ENCODE results near the gene TSHZ3. TPM values are rescaled to one million over a fixed set of nuclear protein-coding genes. Genes with fewer than 3 reads are reported as not detected.

TSHZ3 gene
- total RNA-seq, 1 experiment from 2014 or later, result 0.05 TPM

- no peaks in the 10 kb centered on the region for H4K20me1 ChIP-seq (ENCODE audit: insufficient read depth)
- intact Hi-C loops (cut with micrococcal nuclease), result no loop called here
- no peak overlapping the region for H3K4me2 ChIP-seq (ENCODE audit: low read length)
- BruUV-seq (replicated peaks), result no TSS peak
- TF ChIP-seq ELF1 (IDR thresholded peaks at IDR 0.05; ENCODE audit: borderline replicate concordance, low read depth) (no peak), ZNF274 (IDR thresholded peaks at IDR 0.05; ENCODE audit: low read depth, low read length) (no peak), EZH2 (IDR thresholded peaks at IDR 0.05) (no peak), POLR2AphosphoS5 (IDR thresholded peaks at IDR 0.05; ENCODE audit: low read depth, low read length) (no peak)
- CTCF ChIA-PET, result no interaction called here
- no peaks in the 10 kb centered on the region for H3K4me1 ChIP-seq (ENCODE audit: control insufficient read depth in 1 of 2, insufficient read depth in 2 of 2, low read length in 2 of 2)
- no peak for DNase-seq (ENCODE audit: low read depth, low spot score)
- H3K27me3 ChIP-seq (ENCODE audit: insufficient read depth, low read length), result no peaks in the 10 kb centered on the region
- POLR2A ChIA-PET, result no interaction called here
- H3K79me2 ChIP-seq (ENCODE audit: insufficient read depth, low read length), result no peaks in the 10 kb centered on the region
- no peak overlapping the region for H3K4me3 ChIP-seq (replicated peaks in 1 of 2; ENCODE audit: low read depth in 1 of 2, low read length in 2 of 2)
- RAD21 ChIA-PET (ENCODE audit: low non-redundant PET in 1 of 2, low total read pairs in 2 of 2, uncharacterized antibody in 2 of 2, unreplicated experiment in 2 of 2), result no interaction called here
- H3K36me3 ChIP-seq (ENCODE audit: control insufficient read depth in 1 of 2, insufficient read depth in 2 of 2, low read length in 2 of 2), result no peaks in the 10 kb centered on the region
- no peak for ATAC-seq
- no peak overlapping the region for H2AFZ ChIP-seq (ENCODE audit: low read depth, low read length, poor library complexity, severe bottlenecking)
- no peak overlapping the region for H3K27ac ChIP-seq (ENCODE audit: low read depth, low read length)
- H3K9me3 ChIP-seq (ENCODE audit: control insufficient read depth in 1 of 2, insufficient read depth in 1 of 2, low read depth in 1 of 2, low read length in 2 of 2), result peaks cover 0 to 41% of the 10 kb centered on the region in 2 experiments; a peak in 2 of 4 replicates
- H3K9ac ChIP-seq (ENCODE audit: low read length), result no peak overlapping the region
- H3K9me2 ChIP-seq (ENCODE audit: insufficient read depth), result no peaks in the 10 kb centered on the region
These were observed 34.3 kb upstream of the TSHZ3 start for GRCh38 chr19:31383553-31383952.

- ATAC-seq (no peak), DNase-seq (ENCODE audit: low read depth, low spot score) (no peak)
- H3K4me1 ChIP-seq (ENCODE audit: control insufficient read depth in 1 of 2, insufficient read depth in 2 of 2, low read length in 2 of 2), result no peaks in the 10 kb centered on the region
- peaks cover 0 to 36% of the 10 kb centered on the region in 2 experiments; a peak in 2 of 4 replicates for H3K9me3 ChIP-seq (ENCODE audit: control insufficient read depth in 1 of 2, insufficient read depth in 1 of 2, low read depth in 1 of 2, low read length in 2 of 2)
- RAD21 ChIA-PET (ENCODE audit: low non-redundant PET in 1 of 2, low total read pairs in 2 of 2, uncharacterized antibody in 2 of 2, unreplicated experiment in 2 of 2), result no interaction called here
- no peak overlapping the region for H3K4me2 ChIP-seq (ENCODE audit: low read length)
- POLR2A ChIA-PET, result no interaction called here
- H3K27me3 ChIP-seq (ENCODE audit: insufficient read depth, low read length), result no peaks in the 10 kb centered on the region
- H3K9ac ChIP-seq (ENCODE audit: low read length), result no peak overlapping the region
- no peak overlapping the region for H3K4me3 ChIP-seq (replicated peaks in 1 of 2; ENCODE audit: low read depth in 1 of 2, low read length in 2 of 2)
- CTCF ChIA-PET, result no interaction called here
- no TSS peak for BruUV-seq (replicated peaks)
- H3K79me2 ChIP-seq (ENCODE audit: insufficient read depth, low read length), result no peaks in the 10 kb centered on the region
- H3K9me2 ChIP-seq (ENCODE audit: insufficient read depth), result no peaks in the 10 kb centered on the region
- no peak overlapping the region for H3K27ac ChIP-seq (ENCODE audit: low read depth, low read length)
- no peak overlapping the region for H2AFZ ChIP-seq (ENCODE audit: low read depth, low read length, poor library complexity, severe bottlenecking)
- H4K20me1 ChIP-seq (ENCODE audit: insufficient read depth), result no peaks in the 10 kb centered on the region
- intact Hi-C loops (cut with micrococcal nuclease), result no loop called here
- no peak for TF ChIP-seq ELF1 (IDR thresholded peaks at IDR 0.05; ENCODE audit: borderline replicate concordance, low read depth)
- TF ChIP-seq TCF7L2 (IDR thresholded peaks at IDR 0.05; ENCODE audit: borderline replicate concordance, extremely low read depth, insufficient read depth, insufficient read length), result no peak
- no peaks in the 10 kb centered on the region for H3K36me3 ChIP-seq (ENCODE audit: control insufficient read depth in 1 of 2, insufficient read depth in 2 of 2, low read length in 2 of 2)
These were observed 31.6 kb upstream of the TSHZ3 start for GRCh38 chr19:31380854-31381253.

Measured in HCT116 (cell line).